ENCODE results near the gene ST8SIA6. TPM values are rescaled to one million over a fixed set of nuclear protein-coding genes. Genes with fewer than 3 reads are reported as not detected.
"Not testable (repeated sequence)": the region's sequence is repeated elsewhere in the genome, so short reads cannot be mapped to it uniquely, and the experiment has no call there.

The ST8SIA6 gene
- total RNA-seq, 1 experiment from 2014 or later: not detected

DNA sequence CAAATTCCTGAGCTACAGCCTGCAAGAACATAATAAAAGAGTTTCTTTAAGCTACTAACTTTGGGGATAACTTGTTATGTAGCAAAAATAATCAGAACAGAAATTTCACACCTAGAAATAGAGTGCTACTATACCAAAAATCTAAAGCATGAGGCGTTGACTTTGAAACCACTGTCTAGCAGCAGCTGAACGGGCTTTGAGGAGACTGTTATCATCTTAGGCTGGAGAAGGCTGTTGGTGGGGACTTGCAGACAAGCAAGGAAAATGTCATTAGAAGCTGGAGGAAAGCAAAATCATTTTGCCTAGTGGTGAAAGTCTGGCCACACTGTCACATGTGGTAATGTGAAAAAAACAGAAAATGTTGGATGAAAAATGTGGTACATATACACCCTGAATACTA lies 48.4 kb upstream of the ST8SIA6 start:
- POLR2A ChIA-PET (ENCODE audit: unreplicated experiment): no interaction called here
- DNase-seq (no peak), ATAC-seq (no peak)
- TF ChIP-seq, protein P1, sequence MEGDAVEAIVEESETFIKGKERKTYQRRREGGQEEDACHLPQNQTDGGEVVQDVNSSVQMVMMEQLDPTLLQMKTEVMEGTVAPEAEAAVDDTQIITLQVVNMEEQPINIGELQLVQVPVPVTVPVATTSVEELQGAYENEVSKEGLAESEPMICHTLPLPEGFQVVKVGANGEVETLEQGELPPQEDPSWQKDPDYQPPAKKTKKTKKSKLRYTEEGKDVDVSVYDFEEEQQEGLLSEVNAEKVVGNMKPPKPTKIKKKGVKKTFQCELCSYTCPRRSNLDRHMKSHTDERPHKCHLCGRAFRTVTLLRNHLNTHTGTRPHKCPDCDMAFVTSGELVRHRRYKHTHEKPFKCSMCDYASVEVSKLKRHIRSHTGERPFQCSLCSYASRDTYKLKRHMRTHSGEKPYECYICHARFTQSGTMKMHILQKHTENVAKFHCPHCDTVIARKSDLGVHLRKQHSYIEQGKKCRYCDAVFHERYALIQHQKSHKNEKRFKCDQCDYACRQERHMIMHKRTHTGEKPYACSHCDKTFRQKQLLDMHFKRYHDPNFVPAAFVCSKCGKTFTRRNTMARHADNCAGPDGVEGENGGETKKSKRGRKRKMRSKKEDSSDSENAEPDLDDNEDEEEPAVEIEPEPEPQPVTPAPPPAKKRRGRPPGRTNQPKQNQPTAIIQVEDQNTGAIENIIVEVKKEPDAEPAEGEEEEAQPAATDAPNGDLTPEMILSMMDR (conservative IDR thresholded peaks at IDR 0.05; ENCODE audit: low read depth, low read length): no peak
- TF ChIP-seq EZH2 (IDR thresholded peaks at IDR 0.05; ENCODE audit: low read length, unreplicated experiment): no peak
- TF ChIP-seq EZH2phosphoT487 (IDR thresholded peaks at IDR 0.05; ENCODE audit: borderline replicate concordance, low read length): no peak
- Histone ChIP-seq H3K4me2 (ENCODE audit: low read length) (no peak overlapping the region), H3K27ac (ENCODE audit: low read length) (no peak overlapping the region), H3F3A (ENCODE audit: low read length, unreplicated experiment) (no peaks in the 10 kb centered on the region), H4K20me1 (ENCODE audit: low read length) (no peaks in the 10 kb centered on the region), H3K9ac (ENCODE audit: low read length) (no peak overlapping the region), H3K4me3 (ENCODE audit: low read length) (no peak overlapping the region), H2AFZ (ENCODE audit: low read length) (no peak overlapping the region), H3K9me3 (ENCODE audit: low read length) (no peaks in the 10 kb centered on the region), H3K36me3 (ENCODE audit: low read depth, low read length) (no peaks in the 10 kb centered on the region), H3K9me2 (replicated peaks; ENCODE audit: low read length) (no peaks in the 10 kb centered on the region), H3K27me3 (ENCODE audit: low read length) (no peaks in the 10 kb centered on the region), H3K4me1 (ENCODE audit: insufficient read depth, low read length) (peaks cover 4% of the 10 kb centered on the region; the same call in 1 of the 2 replicates), H3K79me2 (ENCODE audit: low read length) (no peaks in the 10 kb centered on the region)
- intact Hi-C loops (cut with micrococcal nuclease): no loop called here
- CTCF ChIA-PET: no interaction called here
- BruUV-seq (replicated peaks): no TSS peak

DNA sequence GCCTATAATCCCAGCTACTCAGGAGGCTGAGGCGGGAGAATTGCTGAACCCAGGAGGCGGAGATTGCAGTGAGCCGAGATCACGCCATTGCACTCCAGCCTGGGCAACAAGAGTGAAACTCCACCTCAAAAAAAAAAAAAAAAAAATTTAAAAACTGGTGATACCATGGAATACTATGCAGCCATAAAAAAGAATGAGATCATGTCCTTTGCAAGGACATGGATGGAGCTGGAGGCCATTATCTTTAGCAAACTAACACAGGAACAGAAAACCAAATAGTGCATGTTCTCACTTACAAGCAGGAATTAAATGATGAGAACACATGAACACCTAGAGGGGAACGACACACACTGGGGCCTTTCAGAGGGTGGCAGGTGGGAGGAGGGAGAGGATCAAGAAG lies 44.6 kb upstream of the ST8SIA6 start:
- H3K36me3 ChIP-seq (ENCODE audit: low read depth, low read length); BruUV-seq (replicated peaks); H3K9ac ChIP-seq (ENCODE audit: low read length); H3K9me2 ChIP-seq (replicated peaks; ENCODE audit: low read length); DNase-seq; H3K9me3 ChIP-seq (ENCODE audit: low read length); H3F3A ChIP-seq (ENCODE audit: low read length, unreplicated experiment); POLR2A ChIA-PET (ENCODE audit: unreplicated experiment); H3K4me1 ChIP-seq (ENCODE audit: insufficient read depth, low read length); intact Hi-C loops (cut with micrococcal nuclease); H3K27me3 ChIP-seq (ENCODE audit: low read length); H3K27ac ChIP-seq (ENCODE audit: low read length); ATAC-seq; H3K4me2 ChIP-seq (ENCODE audit: low read length); CTCF ChIA-PET; H4K20me1 ChIP-seq (ENCODE audit: low read length); H3K79me2 ChIP-seq (ENCODE audit: low read length); H3K4me3 ChIP-seq (ENCODE audit: low read length); H2AFZ ChIP-seq (ENCODE audit: low read length): not testable (repeated sequence)

DNA sequence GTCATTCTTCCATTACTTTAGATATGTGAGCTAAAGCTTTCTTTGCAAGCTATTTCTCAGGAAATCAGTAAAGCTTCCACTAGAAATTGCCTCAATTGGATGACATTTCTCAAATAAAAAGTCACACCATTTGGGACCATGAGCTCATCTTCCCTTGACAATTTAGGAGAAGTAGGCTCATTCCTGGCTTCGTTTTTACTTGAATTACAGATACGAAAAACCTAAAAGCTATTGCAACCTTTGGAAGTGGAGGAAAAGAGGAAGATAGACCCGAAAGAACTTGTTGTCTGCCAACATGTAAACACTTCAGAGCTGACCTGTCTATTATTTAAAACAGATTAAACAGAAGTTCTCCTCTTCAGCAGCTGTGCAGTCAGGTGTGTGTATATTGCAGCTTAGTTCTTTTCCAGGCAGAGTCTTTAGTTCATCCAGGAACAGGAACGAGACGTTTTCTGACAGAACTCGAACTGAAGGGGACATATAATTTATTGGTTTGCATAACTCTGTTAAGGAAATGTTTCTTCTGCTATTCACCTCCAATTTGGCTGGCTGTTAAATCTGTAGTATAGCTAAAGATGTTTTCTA lies 43.1 kb upstream of the ST8SIA6 start:
- no peak overlapping the region for H3K9ac ChIP-seq (ENCODE audit: low read length)
- no TSS peak for BruUV-seq (replicated peaks)
- ATAC-seq (no peak), DNase-seq (no peak)
- no peak overlapping the region for H3K27ac ChIP-seq (ENCODE audit: low read length)
- no peaks in the 10 kb centered on the region for H3K4me1 ChIP-seq (ENCODE audit: insufficient read depth, low read length)
- H2AFZ ChIP-seq (ENCODE audit: low read length): no peak overlapping the region
- no peak overlapping the region for H3K4me3 ChIP-seq (ENCODE audit: low read length)
- H3K79me2 ChIP-seq (ENCODE audit: low read length): no peaks in the 10 kb centered on the region
- H3F3A ChIP-seq (ENCODE audit: low read length, unreplicated experiment): no peaks in the 10 kb centered on the region
- H3K4me2 ChIP-seq (ENCODE audit: low read length): no peak overlapping the region
- no peaks in the 10 kb centered on the region for H3K9me3 ChIP-seq (ENCODE audit: low read length)
- no peaks in the 10 kb centered on the region for H3K9me2 ChIP-seq (replicated peaks; ENCODE audit: low read length)
- ChIA-PET CTCF (interaction anchor here (0.5 kb wide), 1 partner anchor 23 kb away, joined by 3 read pairs; no protein-coding TSS in a partner anchor), POLR2A (ENCODE audit: unreplicated experiment) (no interaction called here)
- H3K36me3 ChIP-seq (ENCODE audit: low read depth, low read length): no peaks in the 10 kb centered on the region
- H3K27me3 ChIP-seq (ENCODE audit: low read length): no peaks in the 10 kb centered on the region
- intact Hi-C loops (cut with micrococcal nuclease): no loop called here
- no peaks in the 10 kb centered on the region for H4K20me1 ChIP-seq (ENCODE audit: low read length)
- TF ChIP-seq EZH2phosphoT487 (IDR thresholded peaks at IDR 0.05; ENCODE audit: borderline replicate concordance, low read length) (no peak), EZH2 (IDR thresholded peaks at IDR 0.05; ENCODE audit: low read length, unreplicated experiment) (no peak)
- TF ChIP-seq, protein P1 (conservative IDR thresholded peaks at IDR 0.05; ENCODE audit: low read depth, low read length): no peak
